Non-pigmented ciliary epithelial cell (primary cell): ENCODE results near the gene BACH2.
"Not testable (repeated sequence)": the region's sequence is repeated elsewhere in the genome, so short reads cannot be mapped to it uniquely, and the experiment has no call there.

ENCODE experiments used
- DNase-seq: peaks from one replicate; pipeline ENCODE4 v3.0.0-alpha.2; 2010; ENCODE audit warnings: low read depth

BACH2 gene

DNA sequence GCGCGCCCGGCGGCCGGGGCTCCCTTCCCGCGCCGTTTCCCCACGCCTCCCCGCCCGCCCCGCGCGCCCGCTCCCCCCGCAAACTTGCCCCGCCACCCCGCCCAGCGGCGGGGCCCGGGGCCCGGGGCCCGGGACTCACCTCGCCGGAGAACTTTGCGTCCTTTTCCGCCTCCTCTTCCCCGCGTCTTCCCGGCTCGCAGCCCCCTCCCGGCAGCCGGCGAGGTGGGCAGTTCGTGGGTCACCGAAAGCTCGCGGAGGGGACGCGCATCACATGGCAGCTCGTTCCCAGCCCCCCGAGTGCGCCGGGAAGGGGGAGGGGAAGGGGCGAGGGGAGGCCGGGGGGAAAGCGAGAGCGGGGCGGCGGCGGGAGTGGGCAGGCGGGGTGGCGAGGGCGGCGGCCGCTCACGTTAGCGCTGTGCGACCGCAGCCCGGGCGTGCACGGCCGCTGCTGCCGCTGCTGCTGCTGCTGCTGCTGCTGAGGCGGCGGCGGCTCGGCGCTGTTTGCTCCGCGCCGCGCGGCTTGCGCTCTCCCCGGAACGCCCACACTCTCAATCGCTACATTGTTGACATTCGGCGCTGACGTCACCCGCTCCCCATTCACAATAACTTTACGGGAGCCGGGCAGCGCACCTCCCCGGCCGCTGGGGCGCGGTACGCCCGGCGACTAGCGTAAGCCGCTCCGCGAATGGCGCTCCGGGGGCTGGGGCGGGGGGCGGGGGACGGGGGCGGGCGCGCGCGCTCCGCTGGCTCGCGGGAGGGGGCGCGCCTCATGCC is at the start of gene BACH2:
TSS of gene BACH2 (minus strand) at position 503 of the 774 bp plus-strand sequence. CDS start 287,999 bp downstream, outside the sequence.
- DNase-seq = peak; percentile 60

DNA sequence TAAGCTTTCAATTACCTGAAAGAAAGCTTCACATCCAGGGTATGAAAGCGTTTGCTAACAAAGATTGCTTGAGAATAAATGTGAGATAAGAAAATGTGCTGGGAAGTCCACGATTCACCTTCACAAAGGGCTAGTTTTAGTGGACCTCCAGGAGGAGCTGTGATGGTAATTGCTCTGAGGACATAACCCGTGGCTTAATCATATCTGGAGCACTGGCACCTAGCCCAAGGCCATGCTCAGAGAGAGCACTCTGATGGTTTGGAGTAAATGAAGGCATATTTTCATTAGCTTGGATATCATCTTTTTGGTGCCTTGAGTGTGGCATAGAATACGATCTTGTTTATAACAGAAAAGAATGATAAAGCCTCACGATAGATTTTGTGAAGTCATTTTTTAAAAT is 46.9 kb upstream of the BACH2 start:
- no peak for DNase-seq

DNA sequence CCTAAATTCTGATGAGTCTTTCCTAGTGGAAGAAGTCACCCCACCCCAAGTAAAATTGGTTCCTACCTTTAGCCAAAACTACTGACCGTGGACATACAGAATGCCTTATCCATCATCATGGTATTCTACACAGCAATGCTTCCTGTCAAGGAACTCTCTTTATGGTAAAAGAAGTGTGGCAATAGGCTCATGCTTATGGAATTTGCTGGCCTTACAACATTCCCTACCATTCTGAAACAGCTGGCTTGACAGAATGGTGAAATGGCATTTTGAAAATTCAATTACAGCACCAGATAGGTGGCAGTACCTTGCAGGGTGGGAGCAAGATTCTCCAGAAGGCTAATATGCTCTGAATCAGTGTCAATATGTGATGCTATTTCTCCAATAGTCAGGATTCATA is 41.8 kb upstream of the BACH2 start:
- DNase-seq = no peak

GRCh38 chr6:90336388-90336947 is 39.8 kb upstream of the BACH2 start:
- DNase-seq = no peak

DNA sequence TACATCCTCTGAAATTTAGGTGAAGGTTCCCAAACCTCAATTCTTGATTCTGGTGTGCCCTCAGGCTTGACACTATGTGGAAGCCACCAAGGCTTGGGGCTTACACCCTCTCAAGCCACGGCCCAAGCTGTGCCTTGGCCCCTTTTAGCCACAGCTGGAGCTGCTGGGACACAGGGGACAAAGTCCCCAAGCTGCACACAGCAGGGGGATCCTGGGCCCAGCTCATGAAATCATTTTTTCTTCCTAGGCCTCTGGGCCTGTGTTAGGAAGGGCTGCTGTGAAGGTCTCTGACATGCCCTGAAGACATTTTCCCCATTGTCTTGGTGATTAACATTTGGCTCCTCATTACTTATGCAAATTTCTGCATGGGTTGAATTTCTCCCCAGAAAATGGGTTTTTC is 37.3 kb upstream of the BACH2 start:
- no peak for DNase-seq

DNA sequence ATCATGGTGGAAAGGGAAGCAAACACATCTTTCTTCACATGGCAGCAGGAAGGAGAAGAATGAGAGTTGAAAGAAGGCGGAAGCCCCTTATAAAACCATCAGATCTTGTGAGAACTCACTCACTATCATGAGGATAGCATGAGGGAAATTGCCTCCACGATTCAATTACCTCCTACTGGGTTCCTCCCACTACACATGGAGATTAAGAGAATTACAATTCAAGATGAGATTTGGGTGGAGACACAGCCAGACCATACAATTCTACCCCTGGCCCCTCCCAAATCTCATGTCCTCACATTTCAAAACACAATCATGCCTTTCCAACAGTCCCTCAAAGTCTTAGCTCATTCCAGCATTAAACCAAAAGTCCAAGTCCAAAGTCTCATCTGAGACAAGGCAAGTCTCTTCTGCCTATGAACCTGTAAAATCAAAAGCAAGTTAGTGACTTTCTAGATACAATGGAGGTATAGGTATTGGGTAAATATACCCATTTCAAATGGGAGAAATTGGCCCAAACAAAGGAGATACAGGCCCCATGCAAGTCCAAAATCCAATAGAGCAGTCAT is 36.4 kb upstream of the BACH2 start:
- DNase-seq = not testable (repeated sequence)

DNA sequence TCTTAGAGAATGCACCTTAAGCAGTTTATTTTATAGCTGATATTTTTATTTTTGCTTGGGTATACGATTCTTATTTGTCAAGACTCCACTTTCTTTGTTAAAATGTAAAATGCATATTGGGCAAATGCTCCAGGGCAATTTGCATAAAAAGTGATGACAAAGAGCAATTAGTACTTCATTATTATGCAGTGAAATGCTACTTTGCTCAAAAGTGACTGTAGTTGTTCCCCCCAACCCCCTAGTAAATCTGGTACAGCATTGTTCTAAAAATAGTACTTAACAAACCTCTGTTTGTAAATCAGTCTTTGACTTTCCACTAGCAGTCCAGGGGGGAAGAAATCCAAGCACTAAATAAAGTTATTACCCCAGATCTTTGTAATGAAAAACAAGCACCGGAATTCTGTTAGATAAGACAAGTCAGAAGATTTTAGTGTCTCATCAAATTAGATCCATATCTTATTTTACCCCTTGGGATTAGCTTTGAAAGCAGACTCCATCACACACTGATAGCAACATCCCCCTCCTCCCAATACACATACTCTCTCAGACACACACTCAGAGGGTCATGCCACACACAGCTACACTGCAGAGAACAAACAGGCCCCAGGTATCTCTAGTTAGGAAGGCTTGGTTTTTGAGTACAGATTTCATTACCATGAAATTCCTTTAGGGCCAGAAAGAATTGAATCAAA is 32.9 kb upstream of the BACH2 start:
- no peak for DNase-seq

GRCh38 chr6:90328004-90328403 is 31.4 kb upstream of the BACH2 start:
- no peak for DNase-seq

DNA sequence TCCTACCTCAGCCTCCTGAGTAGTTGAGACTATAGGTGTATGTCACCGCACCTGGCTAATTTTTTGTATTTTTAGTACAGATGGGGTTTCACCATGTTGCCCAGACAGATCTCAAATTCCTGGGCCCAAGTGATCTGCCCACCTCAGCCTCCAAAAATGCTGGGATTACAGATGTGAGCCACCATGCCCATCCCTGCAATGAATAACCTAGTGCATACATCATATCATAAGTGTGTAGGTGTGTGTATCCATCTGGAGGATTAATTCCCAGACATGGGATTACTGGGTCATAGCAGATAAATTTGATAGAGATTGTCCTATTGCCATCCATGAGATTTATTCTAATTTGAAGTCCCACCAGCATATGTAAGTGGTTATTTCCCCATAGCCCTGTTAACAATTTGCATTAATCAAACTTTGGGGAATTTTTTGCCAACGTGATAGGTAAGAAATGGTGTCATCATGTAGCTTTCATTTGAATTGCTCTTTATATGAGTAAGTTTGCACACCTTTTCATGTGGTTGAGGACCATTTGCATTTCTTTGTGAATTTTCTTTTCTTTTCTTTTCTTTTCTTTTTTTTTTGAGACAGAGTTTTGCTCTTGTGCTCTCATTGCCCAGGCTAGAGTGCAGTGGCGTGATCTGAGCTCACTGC is 29.9 kb upstream of the BACH2 start:
- no peak for DNase-seq

- no peak for DNase-seq
These were observed 27.1 kb upstream of the BACH2 start for GRCh38 chr6:90323706-90324105.

DNA sequence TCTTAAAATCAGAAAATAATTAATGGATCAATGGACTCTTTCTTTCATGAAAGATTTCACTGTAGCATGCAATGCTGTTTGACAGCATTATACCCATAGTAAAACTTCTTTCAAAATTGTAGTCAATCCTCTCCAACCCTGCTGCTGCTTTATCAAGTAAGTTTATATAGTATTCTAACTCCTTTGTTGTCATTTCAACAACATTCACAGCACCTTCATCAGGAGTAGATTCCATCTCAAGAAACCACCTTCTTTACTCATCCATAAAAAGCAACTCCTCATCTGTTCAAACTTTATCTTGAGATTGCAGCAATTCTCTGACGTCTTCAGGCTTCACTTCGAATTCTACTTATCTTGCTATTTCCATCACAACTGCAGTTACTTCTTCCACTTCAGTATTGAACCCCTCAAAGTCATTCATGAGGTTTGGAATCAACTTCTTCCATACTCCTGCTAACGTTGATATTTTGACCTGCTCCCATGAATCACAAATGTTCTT is 26.4 kb upstream of the BACH2 start:
- no peak for DNase-seq

GRCh38 chr6:90319979-90320685 is 23.5 kb upstream of the BACH2 start:
- no peak for DNase-seq

GRCh38 chr6:90319044-90319443 is 22.4 kb upstream of the BACH2 start:
- DNase-seq = no peak

GRCh38 chr6:90315986-90316385 is 19.3 kb upstream of the BACH2 start:
- DNase-seq = no peak

- no peak for DNase-seq
These were observed 18.8 kb upstream of the BACH2 start for GRCh38 chr6:90315354-90315950.

- DNase-seq = no peak
These were observed 17.9 kb upstream of the BACH2 start for GRCh38 chr6:90314514-90314913.

- no peak for DNase-seq
These were observed 14.9 kb upstream of the BACH2 start for GRCh38 chr6:90311569-90311968.

DNA sequence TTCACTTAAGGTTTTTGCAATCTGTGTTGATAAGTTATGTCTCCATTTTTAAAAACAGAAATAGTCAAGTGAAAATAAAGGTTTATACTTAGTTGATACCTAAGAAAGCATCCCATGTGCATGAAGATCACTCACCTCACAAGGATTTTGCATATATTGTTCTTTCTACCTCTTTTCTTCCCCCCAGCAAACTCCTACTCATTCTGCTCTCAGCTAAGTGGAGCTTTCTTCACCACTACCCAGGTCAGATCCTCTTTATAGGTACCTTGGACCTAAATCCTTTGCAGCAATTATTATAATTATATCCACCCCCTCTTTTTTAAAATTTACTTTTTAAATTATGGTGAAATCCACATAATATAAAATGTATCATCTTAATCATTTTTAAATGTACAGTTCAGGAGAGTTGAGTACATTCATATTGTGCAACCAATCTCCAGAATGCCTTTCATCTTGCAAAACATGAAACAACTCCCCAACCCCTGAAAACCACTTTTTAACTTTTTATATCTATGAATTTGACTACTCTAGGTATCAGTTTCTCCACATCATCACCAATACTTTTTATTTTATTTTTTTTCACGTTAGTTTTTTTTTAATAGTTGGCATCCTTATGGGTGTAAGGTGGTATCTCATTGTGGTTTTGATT is 9.3 kb upstream of the BACH2 start:
- no peak for DNase-seq

- DNase-seq = no peak
These were observed 7.7 kb upstream of the BACH2 start for GRCh38 chr6:90304308-90304707.

DNA sequence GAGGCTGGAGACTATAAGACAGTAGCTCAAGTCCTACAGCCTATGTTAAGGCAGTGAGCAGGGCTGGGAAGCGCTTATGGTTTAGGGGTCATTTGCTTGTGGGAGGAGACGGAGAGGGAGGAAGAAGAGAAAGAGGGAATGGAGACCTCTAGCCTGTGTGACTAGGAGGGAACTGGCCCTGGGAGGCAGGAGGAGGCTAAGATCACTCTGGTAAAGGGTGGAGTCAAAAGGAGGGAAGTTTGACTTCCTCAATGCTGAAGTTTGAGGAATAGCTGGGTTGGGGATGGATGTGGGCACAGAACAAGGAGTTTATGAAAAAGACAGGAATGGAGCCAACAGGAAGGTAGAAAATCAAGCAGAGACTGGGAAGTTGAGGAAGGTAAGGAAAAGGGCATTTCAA is 6.4 kb upstream of the BACH2 start:
- no peak for DNase-seq

DNA sequence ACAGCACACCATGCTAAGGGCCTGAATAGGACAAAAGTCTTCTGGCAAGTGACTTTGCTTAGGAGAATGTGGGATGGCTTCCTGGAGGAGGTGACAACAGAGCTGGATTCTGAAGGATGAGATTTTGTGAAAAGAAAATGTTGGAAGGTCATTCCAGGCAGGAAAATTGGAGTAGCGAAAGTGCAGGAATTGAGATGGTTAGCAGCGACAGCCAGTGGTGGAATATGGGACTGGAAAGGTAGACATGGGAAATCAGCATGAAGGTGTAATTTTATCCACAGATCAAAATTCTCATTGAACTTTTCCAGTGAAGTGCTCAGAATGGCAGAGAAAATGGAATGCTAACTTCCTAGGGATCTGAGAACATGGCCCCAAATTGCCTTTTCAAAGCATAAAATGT is 5.7 kb upstream of the BACH2 start:
- no peak for DNase-seq
